Coronary artery (tissue), 2 donors: ENCODE measurements around the gene NDST1.

Experiments
- DNase-seq: peaks from one replicate; pipeline ENCODE4 v3.0.0-alpha.2; 2017; ENCODE audit warnings: low spot score
- H3K27ac ChIP-seq, 2 donors: fragments of 200-600 bp; sonication (generic); one replicate each; pipeline ENCODE4 v1.5.1; 2016 to 2019
- H3K4me3 ChIP-seq: fragments of 200-600 bp; sonication (generic); 2 replicates; pipeline ENCODE4 v1.5.1; 2016; ENCODE audit warnings: mild to moderate bottlenecking, moderate library complexity
- CTCF ChIP-seq: fragments of 200-600 bp; sonication (generic); IDR thresholded peaks from one replicate; pipeline ENCODE4 v1.5.1; 2019; ENCODE audit warnings: antibody characterized with exemption

NDST1 gene

DNA sequence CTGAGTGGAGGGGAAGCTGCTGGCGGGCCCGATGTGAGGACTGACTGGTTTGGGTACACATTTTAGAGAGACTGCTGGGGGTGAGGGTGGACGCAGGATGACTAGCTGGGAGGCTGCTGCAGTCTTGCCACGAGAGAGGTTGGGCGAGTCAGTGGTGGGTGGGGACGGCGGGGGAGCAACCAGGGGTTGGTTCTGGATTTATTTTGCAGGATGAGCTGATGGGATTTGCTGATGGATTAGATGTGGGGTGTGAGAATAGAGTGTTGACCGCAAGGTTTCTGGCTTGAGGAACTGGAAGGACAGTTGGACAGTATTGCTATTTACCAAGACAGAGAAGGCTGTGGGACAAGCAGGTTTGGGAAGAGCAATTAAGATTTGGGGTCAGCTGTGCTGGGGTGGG is 5.8 kb upstream of the NDST1 start:
- no peak for DNase-seq
- Histone ChIP-seq H3K4me3 (no peak overlapping the region), H3K27ac (peak overlapping the region; percentile 70 to 89)
- no peak for TF ChIP-seq CTCF

DNA sequence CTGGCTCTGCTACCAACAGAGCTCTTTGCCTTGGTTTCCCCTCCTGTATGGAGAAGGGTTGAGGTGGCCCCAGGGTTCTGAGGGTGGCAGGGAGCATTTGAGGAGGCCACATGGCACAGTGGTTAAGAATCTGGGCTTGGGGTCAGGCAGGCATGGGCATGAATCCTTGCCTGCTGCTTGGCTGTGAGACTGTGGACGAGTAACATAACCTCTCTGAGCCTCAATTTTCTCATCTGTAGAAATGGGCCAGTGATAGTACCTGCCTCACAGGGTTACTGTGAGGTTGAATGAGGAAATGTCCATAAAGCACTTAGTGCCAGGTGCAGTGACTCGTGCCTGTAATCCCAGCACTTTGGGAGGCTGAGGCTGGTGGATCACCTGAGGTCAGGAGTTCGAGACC is 5.1 kb upstream of the NDST1 start:
- Histone ChIP-seq H3K27ac (peak overlapping the region; percentile 70 to 89), H3K4me3 (no peak overlapping the region)
- no peak for TF ChIP-seq CTCF
- DNase-seq: no peak

- H3K4me3 ChIP-seq: no peak overlapping the region
- DNase-seq: no peak
Measured at GRCh38 chr5:150503386-150503785, 4.5 kb upstream of the NDST1 start.

DNA sequence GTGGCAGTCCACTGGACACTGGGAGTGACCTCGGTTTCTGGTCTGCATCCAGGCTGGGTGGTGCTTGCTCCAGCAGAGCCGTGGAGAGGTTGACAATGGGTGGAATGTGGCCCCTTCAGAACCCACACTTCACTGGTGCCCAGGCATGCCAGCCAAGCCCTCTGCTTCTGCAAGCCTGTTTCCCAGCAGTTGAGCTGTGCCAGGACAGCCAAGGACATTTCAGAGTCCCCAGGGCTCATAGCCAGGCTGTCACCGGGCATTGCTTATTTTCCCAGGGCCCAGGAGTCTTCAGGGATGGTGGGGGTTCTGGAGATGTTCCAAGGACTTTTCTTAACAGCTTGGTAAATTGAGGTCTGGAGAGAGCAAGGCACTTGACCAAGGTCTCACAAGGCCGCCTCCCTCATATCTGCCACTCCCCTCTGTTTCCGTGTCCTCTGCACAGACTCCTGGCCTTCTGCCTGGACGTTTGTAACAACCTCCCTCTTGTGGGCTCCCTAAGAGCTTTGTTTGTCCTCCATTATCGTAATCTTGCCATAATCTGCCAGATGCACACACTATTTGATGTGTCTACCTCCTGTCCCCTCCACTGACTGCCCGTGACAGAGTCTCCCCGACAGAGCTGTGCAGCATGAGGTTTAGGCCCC is 3.8 kb upstream of the NDST1 start:
- no peak overlapping the region for H3K4me3 ChIP-seq
- H3K27ac ChIP-seq: peak overlapping the region; percentile 70 to 89
- TF ChIP-seq CTCF: no peak
- DNase-seq: peak; percentile 92

More at GRCh38 chr5:150503386-150503785, 4.5 kb upstream of the NDST1 start:
- peak overlapping the region; percentile 70 to 89 for H3K27ac ChIP-seq
- TF ChIP-seq CTCF: no peak

GRCh38 chr5:150505041-150505511 is 2.9 kb upstream of the NDST1 start:
- Histone ChIP-seq H3K4me3 (no peak overlapping the region), H3K27ac (peak overlapping the region; percentile 70 to 89)
- no peak for DNase-seq
- TF ChIP-seq CTCF: no peak

DNA sequence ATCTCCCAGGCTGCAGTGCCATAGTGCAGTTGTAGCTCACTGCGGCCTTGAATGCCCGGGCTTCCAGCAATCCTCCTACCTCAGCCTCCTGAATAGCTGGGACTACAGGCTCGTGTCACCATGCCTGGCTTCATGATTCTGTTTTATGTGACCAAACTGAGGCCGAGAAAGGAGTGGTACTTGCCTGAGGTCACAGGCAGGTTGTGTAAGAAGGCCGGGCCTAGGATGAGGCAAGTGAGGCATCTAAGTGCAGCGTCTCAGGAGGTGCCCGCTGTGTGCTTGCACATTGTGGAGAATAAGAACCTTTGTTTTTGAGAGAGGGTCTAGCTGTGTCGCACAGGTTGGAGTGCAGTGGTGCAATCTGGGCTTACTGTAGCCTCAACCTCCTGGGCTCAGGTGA is 2.1 kb upstream of the NDST1 start:
- TF ChIP-seq CTCF: no peak
- no peak overlapping the region for H3K4me3 ChIP-seq
- no peak for DNase-seq
- peak overlapping the region; percentile 76 to 89 for H3K27ac ChIP-seq
